Measurements from ENCODE around the gene NKX2-4.
"Not testable (repeated sequence)": the region's sequence is repeated elsewhere in the genome, so short reads cannot be mapped to it uniquely, and the experiment has no call there.

Gene NKX2-4

GRCh38 chr20:21413996-21414395, 16.7 kb upstream of the NKX2-4 start:
- H3K4me3 ChIP-seq (ENCODE audit: low read length); H3K4me1 ChIP-seq (ENCODE audit: control insufficient read depth, insufficient read depth, low read length); H3K9me3 ChIP-seq (ENCODE audit: control insufficient read depth, low read length); H3K9ac ChIP-seq (ENCODE audit: low read length); H3K36me3 ChIP-seq (ENCODE audit: control insufficient read depth, insufficient read depth, low read length); H3K27me3 ChIP-seq (ENCODE audit: control insufficient read depth, insufficient read depth, low read length): not testable (repeated sequence)

DNA sequence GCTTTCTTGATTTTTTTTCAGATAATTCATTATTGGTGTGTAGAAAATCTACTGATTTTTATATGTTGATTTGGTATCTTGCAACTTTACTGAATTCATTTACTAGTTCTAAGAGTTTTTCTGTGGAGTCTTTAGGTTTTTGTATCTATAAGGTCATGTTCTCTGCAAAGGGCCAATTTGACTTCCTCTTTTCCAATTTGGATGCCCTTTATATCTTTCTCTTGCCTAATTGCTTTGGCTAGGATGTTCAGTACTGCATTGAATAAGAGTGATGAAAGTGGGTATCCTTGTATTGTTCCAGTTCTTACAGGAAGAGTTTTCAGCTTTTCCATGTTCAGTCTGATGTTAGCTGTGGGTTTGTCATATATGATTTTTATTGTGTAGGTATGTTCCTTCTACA, 14.4 kb upstream of the NKX2-4 start:
- H3K27me3 ChIP-seq (ENCODE audit: control insufficient read depth, insufficient read depth, low read length) = peaks cover 6% of the 10 kb centered on the region
- H3K9ac ChIP-seq (ENCODE audit: low read length) = no peak overlapping the region
- no peaks in the 10 kb centered on the region for H3K9me3 ChIP-seq (ENCODE audit: control insufficient read depth, low read length)
- H3K36me3 ChIP-seq (ENCODE audit: control insufficient read depth, insufficient read depth, low read length) = no peaks in the 10 kb centered on the region
- no peaks in the 10 kb centered on the region for H3K4me1 ChIP-seq (ENCODE audit: control insufficient read depth, insufficient read depth, low read length)
- H3K4me3 ChIP-seq (ENCODE audit: low read length) = no peak overlapping the region

DNA sequence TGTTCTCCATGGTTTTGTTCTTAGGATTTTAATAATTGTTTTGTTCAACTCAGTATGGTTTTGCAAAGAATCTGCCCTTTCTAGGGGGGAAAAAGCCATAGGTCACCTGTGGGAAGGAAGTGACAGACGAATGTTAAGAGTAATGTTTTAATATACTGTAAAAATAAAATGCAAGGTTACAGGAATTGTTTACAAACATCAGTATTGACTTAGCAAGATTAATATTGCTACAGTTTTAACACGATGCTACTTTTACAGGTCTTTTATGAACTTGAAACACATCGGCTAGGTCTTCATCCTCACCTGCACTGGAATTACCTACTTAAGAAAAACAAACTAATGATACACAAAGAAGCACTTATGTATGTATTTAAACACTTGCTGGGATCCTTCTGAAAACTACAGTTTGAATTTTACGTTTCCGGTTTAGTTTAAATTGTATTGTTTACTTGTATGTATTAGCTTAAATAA, 1.7 kb upstream of the NKX2-4 start:
- Histone ChIP-seq H3K9me3 (ENCODE audit: control insufficient read depth, low read length) (no peaks in the 10 kb centered on the region), H3K4me3 (ENCODE audit: low read length) (no peak overlapping the region), H3K9ac (ENCODE audit: low read length) (no peak overlapping the region), H3K27me3 (ENCODE audit: control insufficient read depth, insufficient read depth, low read length) (peaks cover 68% of the 10 kb centered on the region), H3K36me3 (ENCODE audit: control insufficient read depth, insufficient read depth, low read length) (no peaks in the 10 kb centered on the region), H3K4me1 (ENCODE audit: control insufficient read depth, insufficient read depth, low read length) (no peaks in the 10 kb centered on the region)

DNA sequence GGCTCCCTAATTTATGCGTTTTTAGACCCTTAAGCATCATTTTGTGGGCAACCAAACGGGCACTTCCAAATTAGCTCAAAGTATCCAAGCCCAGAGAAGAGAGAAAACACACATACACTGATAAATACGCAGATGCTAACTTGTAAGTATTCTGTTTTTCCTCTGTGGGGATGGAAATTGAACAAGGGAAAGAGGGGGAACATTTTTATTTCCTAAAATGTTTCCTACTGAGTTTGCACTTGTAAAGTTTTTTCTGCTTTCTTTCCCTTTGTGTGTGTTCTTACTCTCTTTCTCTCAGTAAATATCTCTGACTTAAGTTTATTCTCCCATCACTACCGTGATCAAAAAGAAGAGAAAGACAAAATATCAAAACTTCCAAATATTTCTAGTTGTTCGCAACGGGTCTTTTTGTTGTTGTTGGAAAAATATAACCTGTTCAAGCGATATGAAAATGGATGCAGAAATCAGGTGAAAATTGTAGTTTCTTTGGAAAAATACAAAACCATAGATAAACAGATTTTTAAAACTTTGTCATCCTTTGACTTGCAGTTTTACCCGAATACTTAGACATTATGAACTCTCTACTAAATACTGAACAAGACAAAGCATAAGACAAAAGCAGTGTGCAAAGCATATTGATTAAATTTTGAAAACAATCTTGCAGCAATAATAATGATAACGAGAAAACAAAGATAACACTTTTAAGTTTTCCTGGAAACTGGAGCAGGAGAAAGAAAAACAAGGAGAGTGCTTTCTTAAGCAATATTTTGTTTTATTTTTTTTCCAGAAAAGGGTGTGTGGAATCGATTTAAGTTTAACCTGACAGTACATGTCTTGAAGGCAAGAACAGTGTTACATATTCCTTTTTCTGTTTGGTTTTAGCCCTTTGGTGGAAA, 1.0 kb upstream of the NKX2-4 start:
- Histone ChIP-seq H3K36me3 (ENCODE audit: control insufficient read depth, insufficient read depth, low read length) (no peaks in the 10 kb centered on the region), H3K4me3 (ENCODE audit: low read length) (no peak overlapping the region), H3K27me3 (ENCODE audit: control insufficient read depth, insufficient read depth, low read length) (peaks cover 75% of the 10 kb centered on the region)

DNA sequence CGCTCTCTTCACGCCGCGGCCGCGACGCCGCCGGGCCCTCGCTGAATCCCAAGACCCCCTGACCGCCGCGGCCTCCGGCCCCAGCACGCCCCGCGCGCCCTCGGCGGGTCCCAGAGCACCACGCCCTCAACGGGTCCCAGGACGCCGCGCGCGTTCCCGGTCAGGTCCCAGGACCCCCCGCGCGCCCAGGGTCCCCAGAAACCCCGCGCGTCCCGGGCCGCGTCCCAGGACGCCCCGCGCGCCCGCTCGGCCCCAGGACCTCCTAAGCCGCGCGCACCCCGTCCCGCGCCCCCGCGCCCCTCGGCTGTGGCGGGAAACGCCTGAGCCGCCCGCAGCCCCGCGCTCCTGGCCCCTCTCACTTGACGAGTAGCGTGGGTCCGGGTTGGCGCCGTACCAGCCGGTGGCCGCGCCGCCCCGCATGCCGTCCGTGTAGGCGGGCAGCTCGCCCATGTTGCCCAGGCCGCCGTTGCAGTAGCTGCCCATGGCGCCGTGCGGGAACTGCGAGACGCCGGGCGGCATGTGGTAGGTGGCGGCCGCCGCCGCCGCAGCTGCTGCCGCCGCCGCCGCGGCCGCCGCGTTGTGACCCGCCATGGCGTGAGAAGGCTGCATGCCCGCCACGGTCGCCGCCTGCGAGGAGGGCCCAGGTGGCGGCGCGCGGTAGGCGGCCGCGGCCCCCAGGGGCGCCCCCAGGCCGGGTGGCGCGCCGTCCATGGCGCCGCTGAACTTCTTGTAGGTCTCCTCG, 556 bp downstream of the NKX2-4 start:
- H3K27me3 ChIP-seq (ENCODE audit: control insufficient read depth, insufficient read depth, low read length) = peaks cover 91% of the 10 kb centered on the region
- H3K4me1 ChIP-seq (ENCODE audit: control insufficient read depth, insufficient read depth, low read length) = no peaks in the 10 kb centered on the region
- H3K4me3 ChIP-seq (ENCODE audit: low read length) = no peak overlapping the region
- no peak overlapping the region for H3K9ac ChIP-seq (ENCODE audit: low read length)
- H3K9me3 ChIP-seq (ENCODE audit: control insufficient read depth, low read length) = no peaks in the 10 kb centered on the region
- H3K36me3 ChIP-seq (ENCODE audit: control insufficient read depth, insufficient read depth, low read length) = no peaks in the 10 kb centered on the region

More for the DNA sequence above, 1.0 kb upstream of the NKX2-4 start:
- Histone ChIP-seq H3K4me1 (ENCODE audit: control insufficient read depth, insufficient read depth, low read length) (no peaks in the 10 kb centered on the region), H3K9me3 (ENCODE audit: control insufficient read depth, low read length) (no peaks in the 10 kb centered on the region), H3K9ac (ENCODE audit: low read length) (no peak overlapping the region)

DNA sequence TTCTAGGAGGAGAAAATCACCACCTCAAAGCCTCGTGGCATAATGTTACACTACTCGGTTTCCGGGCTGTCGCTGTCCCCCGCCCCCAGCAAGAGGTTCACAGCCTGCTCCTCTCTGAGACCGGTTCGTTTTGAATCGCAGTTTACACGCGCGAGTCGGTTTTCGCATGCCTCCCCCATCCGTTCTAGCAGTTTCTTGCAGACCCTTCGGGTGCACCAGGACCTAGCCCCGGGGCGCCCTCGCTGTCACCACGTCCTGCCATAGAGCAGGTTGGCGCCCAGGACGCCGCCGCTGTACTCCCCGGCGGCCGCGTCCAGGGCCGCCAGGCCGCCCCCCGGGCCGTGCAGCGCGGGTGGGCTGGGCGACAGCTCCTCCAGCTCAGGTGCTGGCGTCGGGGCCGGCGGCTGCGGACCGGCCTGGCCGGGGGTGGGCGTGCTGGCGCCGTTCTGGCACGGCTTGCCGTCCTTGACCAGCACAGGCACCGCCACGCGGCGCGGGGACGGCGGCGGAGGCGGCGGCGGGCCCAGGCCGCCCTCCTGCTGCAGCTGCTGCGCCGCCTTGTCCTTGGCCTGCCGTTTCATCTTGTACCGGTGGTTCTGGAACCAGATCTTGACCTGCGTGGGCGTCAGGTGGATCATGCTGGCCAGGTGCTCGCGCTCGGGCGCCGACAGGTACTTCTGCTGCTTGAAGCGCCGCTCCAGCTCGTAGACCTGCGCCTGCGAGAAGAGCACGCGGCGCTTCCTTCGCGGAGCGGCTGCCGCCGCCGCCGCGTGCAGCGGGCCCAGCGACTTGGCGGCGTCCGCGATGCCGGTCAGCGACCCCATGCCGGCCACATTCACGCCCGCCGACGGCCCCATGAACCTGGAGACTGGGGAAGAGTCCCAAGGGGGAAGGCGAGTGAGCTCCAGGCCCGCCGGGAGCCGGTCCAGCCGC, 1.4 kb downstream of the NKX2-4 start:
- Histone ChIP-seq H3K4me1 (ENCODE audit: control insufficient read depth, insufficient read depth, low read length) (no peaks in the 10 kb centered on the region), H3K27me3 (ENCODE audit: control insufficient read depth, insufficient read depth, low read length) (peaks cover 95% of the 10 kb centered on the region), H3K36me3 (ENCODE audit: control insufficient read depth, insufficient read depth, low read length) (no peaks in the 10 kb centered on the region), H3K4me3 (ENCODE audit: low read length) (no peak overlapping the region), H3K9me3 (ENCODE audit: control insufficient read depth, low read length) (no peaks in the 10 kb centered on the region), H3K9ac (ENCODE audit: low read length) (no peak overlapping the region)

- H3K4me1 ChIP-seq (ENCODE audit: control insufficient read depth, insufficient read depth, low read length) = no peaks in the 10 kb centered on the region
- H3K9me3 ChIP-seq (ENCODE audit: control insufficient read depth, low read length) = no peaks in the 10 kb centered on the region
- H3K27me3 ChIP-seq (ENCODE audit: control insufficient read depth, insufficient read depth, low read length) = peaks cover 88% of the 10 kb centered on the region
- no peak overlapping the region for H3K4me3 ChIP-seq (ENCODE audit: low read length)
- no peaks in the 10 kb centered on the region for H3K36me3 ChIP-seq (ENCODE audit: control insufficient read depth, insufficient read depth, low read length)
- no peak overlapping the region for H3K9ac ChIP-seq (ENCODE audit: low read length)
Measured at GRCh38 chr20:21395051-21395665, 2.2 kb downstream of the NKX2-4 start.

DNA sequence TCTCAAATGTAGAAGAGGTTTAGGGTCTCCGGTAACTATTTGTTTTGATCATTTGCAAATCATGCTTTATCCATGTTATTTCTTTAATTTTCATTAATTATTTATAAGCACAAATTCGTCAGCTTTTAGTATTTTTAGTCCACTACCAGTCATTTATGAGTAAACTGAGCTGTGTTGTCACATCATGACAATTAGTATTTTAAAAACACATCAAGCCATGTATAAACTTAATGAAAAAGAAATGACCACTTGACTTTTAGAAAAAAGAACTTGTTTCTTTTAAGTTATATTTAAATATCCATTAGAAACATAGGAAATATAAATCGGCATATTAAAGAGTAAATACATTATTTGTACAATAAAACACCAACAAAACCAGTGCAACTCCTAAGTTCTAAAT, 2.8 kb downstream of the NKX2-4 start:
- H3K36me3 ChIP-seq (ENCODE audit: control insufficient read depth, insufficient read depth, low read length) = no peaks in the 10 kb centered on the region
- H3K4me3 ChIP-seq (ENCODE audit: low read length) = no peak overlapping the region
- no peaks in the 10 kb centered on the region for H3K9me3 ChIP-seq (ENCODE audit: control insufficient read depth, low read length)
- no peak overlapping the region for H3K9ac ChIP-seq (ENCODE audit: low read length)
- peaks cover 82% of the 10 kb centered on the region for H3K27me3 ChIP-seq (ENCODE audit: control insufficient read depth, insufficient read depth, low read length)
- no peaks in the 10 kb centered on the region for H3K4me1 ChIP-seq (ENCODE audit: control insufficient read depth, insufficient read depth, low read length)

DNA sequence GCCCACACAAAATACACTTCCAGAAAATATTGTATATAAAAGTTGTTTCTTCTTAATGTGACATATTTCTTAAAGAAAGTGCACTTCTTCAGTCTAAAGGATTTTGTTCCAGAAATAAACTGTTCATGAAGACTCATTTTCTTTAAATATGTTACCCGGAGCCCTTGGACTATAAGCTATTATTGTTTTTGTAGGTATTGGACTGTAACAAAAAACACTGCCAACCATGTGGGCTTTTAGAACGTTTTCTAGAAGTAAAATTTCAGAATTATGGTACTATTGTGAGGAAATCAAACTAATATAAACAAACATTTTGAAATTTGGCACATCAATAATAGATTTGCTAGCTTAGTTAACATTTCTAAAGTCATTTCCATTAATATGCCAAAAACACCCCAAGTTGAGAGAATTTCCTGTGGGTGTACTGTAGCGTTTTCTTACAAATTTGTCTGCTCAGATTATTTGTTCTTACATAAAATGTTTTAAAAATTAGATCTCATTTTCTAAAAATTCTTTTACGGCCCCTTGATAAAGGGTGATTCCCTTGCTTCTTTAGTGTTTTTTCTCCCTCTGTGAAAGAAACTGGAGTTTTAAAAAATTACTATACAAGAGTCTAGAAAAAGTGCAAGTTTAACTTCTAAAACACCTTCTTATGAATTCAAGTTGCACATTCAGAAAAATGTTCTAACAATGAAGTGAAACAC, 3.4 kb downstream of the NKX2-4 start:
- Histone ChIP-seq H3K36me3 (ENCODE audit: control insufficient read depth, insufficient read depth, low read length) (no peaks in the 10 kb centered on the region), H3K4me3 (ENCODE audit: low read length) (no peak overlapping the region), H3K27me3 (ENCODE audit: control insufficient read depth, insufficient read depth, low read length) (peaks cover 77% of the 10 kb centered on the region), H3K9me3 (ENCODE audit: control insufficient read depth, low read length) (no peaks in the 10 kb centered on the region), H3K4me1 (ENCODE audit: control insufficient read depth, insufficient read depth, low read length) (no peaks in the 10 kb centered on the region), H3K9ac (ENCODE audit: low read length) (no peak overlapping the region)

DNA sequence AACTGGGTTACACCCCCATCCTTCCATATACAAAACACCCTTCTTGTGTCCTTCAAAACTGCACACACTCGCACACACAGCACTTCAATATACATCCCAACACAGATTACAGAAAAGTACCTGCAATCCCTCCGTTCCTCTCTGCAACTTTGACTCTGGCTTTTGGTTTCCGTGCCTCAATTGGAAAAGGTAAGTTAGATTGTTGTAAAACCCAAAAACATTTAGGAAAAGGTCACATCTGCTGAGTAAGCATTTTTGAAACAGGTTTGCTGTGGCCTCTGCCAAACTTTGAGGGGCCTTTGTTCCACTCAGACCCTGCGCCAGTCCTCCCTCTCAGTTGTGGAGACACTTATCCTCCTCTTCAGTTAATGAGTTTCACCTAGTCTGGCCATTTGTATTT, 4.2 kb downstream of the NKX2-4 start:
- H3K36me3 ChIP-seq (ENCODE audit: control insufficient read depth, insufficient read depth, low read length) = no peaks in the 10 kb centered on the region
- no peak overlapping the region for H3K9ac ChIP-seq (ENCODE audit: low read length)
- H3K4me3 ChIP-seq (ENCODE audit: low read length) = no peak overlapping the region
- no peaks in the 10 kb centered on the region for H3K9me3 ChIP-seq (ENCODE audit: control insufficient read depth, low read length)
- peaks cover 69% of the 10 kb centered on the region for H3K27me3 ChIP-seq (ENCODE audit: control insufficient read depth, insufficient read depth, low read length)
- H3K4me1 ChIP-seq (ENCODE audit: control insufficient read depth, insufficient read depth, low read length) = no peaks in the 10 kb centered on the region

GRCh38 chr20:21391972-21392352, 5.4 kb downstream of the NKX2-4 start:
- no peaks in the 10 kb centered on the region for H3K4me1 ChIP-seq (ENCODE audit: control insufficient read depth, insufficient read depth, low read length)
- peaks cover 57% of the 10 kb centered on the region for H3K27me3 ChIP-seq (ENCODE audit: control insufficient read depth, insufficient read depth, low read length)
- H3K4me3 ChIP-seq (ENCODE audit: low read length) = no peak overlapping the region
- H3K9ac ChIP-seq (ENCODE audit: low read length) = no peak overlapping the region
- H3K9me3 ChIP-seq (ENCODE audit: control insufficient read depth, low read length) = no peaks in the 10 kb centered on the region
- H3K36me3 ChIP-seq (ENCODE audit: control insufficient read depth, insufficient read depth, low read length) = no peaks in the 10 kb centered on the region
